ENCODE measurements around the gene EPHA2.

The EPHA2 gene

DNA sequence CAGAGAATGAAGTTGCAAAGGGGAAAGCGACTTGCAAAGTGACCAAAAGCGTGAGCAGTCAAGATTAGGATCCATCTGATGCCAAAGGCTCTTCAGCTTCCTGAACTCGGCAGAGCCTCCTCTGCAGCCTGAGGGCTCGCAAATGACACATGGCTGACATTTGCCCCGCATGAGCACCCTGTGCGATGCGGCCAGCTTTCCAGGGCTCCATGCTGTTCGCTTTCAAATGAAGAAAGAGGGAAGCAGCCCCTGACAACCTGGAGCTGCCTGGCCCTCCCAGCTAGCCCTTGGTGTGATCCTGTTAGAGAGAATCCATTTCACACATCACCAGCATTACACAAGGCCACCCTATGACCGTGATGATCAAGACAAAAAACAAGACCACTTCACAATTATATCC is 62.3 kb downstream of the EPHA2 start:
- H3K4me3 ChIP-seq (ENCODE audit: control insufficient read depth, low read depth, low read length) = no peak overlapping the region
- no peak for DNase-seq (ENCODE audit: low read depth)
- TF ChIP-seq, protein P1, sequence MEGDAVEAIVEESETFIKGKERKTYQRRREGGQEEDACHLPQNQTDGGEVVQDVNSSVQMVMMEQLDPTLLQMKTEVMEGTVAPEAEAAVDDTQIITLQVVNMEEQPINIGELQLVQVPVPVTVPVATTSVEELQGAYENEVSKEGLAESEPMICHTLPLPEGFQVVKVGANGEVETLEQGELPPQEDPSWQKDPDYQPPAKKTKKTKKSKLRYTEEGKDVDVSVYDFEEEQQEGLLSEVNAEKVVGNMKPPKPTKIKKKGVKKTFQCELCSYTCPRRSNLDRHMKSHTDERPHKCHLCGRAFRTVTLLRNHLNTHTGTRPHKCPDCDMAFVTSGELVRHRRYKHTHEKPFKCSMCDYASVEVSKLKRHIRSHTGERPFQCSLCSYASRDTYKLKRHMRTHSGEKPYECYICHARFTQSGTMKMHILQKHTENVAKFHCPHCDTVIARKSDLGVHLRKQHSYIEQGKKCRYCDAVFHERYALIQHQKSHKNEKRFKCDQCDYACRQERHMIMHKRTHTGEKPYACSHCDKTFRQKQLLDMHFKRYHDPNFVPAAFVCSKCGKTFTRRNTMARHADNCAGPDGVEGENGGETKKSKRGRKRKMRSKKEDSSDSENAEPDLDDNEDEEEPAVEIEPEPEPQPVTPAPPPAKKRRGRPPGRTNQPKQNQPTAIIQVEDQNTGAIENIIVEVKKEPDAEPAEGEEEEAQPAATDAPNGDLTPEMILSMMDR (conservative IDR thresholded peaks at IDR 0.05; ENCODE audit: control insufficient read depth, insufficient read depth, low read depth, low read length) = no peak

DNA sequence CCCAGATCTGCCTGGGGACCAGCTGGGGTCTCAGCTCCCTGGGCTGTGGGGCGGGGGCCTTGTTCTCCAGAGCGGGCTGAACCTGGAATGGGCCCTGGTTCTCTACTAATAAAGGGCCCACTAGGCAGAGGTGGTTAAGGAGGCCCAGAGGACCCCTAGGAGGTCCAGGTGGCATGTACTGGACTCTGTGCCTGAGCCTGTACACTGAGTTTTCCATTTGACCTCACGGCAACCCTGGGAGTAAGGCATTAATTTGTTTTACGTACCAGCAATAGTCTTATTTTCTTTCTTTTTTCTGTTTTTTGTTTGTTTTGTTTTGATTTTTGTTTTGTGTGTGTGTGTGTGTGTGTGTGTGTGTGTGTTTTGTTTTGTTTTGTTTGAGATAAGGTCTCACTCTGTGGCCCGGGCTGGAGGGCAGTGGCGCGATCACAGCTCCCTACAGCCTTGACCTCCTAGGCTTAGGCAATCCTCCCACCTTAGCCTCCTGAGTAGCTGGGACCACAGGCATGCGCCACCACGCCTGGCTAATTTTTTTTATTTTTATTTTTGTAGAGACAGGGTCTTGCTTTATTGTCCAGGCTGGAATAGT is 62.9 kb downstream of the EPHA2 start:
- TF ChIP-seq, protein P1 (conservative IDR thresholded peaks at IDR 0.05; ENCODE audit: control insufficient read depth, insufficient read depth, low read depth, low read length) = no peak

DNA sequence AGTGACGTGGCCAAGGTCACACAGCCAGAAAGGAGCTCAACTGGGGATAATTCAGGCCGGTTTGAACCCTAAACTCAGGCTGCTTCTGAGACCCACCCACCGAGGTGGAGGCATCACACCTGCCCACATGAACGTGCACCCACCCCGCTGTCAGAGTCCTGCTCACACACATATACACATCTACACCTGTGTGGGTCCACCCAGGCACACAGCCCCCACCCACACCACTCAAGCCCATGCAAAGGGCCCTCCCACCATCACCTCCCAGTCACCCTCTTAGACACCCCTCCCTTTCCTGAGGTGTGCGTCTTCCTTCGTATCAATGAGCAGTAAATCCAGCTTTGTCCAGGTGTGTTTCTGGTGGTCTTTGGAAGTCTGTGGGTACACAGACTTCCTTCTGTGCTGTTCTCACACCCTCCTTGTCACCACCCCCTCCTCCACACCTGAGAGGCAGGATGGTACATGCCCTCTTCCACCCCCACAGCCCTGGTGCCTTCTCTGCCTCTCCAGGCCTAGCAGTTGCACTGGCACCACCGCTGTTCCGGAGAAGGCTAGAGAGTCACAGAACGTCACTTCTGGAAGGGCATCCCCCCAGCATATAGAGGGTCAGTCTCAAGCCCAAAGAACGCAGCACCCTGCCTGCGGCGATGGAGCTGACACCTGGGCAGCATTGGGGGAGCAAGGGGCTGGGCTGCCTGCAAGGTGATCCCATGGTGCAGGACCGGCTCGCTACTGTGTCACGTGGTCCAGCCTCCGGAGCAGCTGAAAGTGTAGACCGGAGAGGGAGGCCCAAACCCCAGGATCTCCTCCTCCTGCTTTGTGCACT is 63.6 kb downstream of the EPHA2 start:
- H3K4me3 ChIP-seq (ENCODE audit: control insufficient read depth, low read depth, low read length) = no peak overlapping the region
- DNase-seq (ENCODE audit: low read depth) = no peak
- TF ChIP-seq, protein P1 (conservative IDR thresholded peaks at IDR 0.05; ENCODE audit: control insufficient read depth, insufficient read depth, low read depth, low read length) = no peak

More for the DNA sequence above, 62.9 kb downstream of the EPHA2 start:
- H3K4me3 ChIP-seq (ENCODE audit: control insufficient read depth, low read depth, low read length) = no peak overlapping the region
- no peak for DNase-seq (ENCODE audit: low read depth)

DNA sequence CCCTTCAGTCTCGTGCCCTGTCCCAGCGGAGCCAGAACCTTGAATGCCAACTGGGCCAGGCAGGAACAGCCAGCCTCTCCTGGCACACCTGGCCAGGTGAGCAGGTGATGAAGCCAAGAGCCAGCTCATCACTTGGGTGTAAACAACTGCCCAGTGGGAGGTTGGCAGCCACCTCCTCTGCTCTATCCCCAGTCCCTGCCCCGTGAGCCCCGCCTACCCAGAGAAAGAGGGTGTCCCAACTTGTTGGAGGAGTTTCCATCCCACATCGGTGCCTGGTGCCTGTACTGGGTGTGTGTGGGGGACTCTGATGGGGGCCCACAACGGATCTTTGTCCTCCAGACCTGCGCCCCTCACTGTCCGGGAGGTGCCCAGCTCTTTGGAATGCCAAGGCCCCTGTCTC is 64.6 kb downstream of the EPHA2 start:
- TF ChIP-seq, protein P1 (conservative IDR thresholded peaks at IDR 0.05; ENCODE audit: control insufficient read depth, insufficient read depth, low read depth, low read length) = no peak
- no peak overlapping the region for H3K4me3 ChIP-seq (ENCODE audit: control insufficient read depth, low read depth, low read length)
- no peak for DNase-seq (ENCODE audit: low read depth)

DNA sequence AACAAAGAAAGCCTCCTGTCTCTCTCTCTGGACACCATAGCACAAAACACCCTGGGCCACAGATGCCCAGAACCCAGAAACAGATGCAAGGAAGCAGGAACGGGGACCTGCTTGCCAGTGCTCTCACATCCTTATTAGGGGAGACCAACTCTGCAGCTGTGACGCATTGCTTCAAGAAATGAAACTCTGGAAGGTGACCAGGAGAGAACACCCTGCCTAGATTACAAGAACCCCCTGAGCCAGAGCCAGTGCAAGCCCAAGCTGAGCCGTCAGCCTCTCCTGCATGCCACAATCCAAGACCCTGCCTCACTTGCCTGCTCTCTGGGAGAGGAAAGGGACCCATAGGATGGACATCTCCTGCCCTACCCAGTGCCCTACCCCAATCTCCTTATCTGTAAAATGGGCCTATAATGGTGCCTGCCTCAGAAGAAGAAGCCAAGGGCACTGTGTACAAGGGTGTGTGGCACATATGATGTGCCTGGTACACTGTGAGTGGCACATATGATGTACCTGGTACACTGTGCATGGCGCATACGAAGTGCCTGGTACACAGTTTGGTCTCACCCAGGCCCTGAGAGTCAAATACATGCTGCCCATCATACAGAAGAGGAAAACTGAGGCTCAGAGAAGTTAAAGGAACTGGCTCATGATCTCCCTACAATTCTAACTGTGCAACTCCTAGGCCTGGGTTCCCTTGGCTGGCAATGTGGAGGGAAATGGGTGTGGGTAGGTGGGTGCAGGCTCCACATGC is 65.6 kb downstream of the EPHA2 start:
- no peak for DNase-seq (ENCODE audit: low read depth)
- TF ChIP-seq, protein P1 (conservative IDR thresholded peaks at IDR 0.05; ENCODE audit: control insufficient read depth, insufficient read depth, low read depth, low read length) = no peak
- H3K4me3 ChIP-seq (ENCODE audit: control insufficient read depth, low read depth, low read length) = no peak overlapping the region

DNA sequence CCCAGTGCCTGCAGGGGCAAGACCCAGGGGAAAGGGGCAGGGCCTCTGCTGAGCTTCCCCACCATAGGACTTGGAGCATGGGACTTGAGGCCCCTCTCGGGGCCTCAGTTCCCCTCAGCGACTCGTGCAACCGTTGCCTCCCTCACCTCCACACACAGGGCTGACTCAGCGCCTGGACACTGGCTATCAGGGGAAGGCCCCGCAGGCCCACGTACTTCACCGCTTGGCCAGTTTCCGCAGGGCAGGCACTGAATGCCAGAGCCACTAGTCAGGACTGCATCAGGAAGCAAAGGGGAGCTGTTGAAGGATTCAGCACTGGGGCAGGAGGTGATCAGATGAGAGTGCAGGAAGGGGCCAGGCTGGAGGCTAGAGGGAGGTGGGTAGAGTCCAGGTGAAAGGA is 66.9 kb downstream of the EPHA2 start:
- no peak overlapping the region for H3K4me3 ChIP-seq (ENCODE audit: control insufficient read depth, low read depth, low read length)
- DNase-seq (ENCODE audit: low read depth) = peak; percentile 63
- TF ChIP-seq, protein P1 (conservative IDR thresholded peaks at IDR 0.05; ENCODE audit: control insufficient read depth, insufficient read depth, low read depth, low read length) = no peak

Data from fibroblast of mammary gland (primary cell).